Activated T-helper 17 cell treated with anti-CD3 and anti-CD28 coated beads, Interleukin-2, amount 50 U/mL, for 72 hours (primary cell): ENCODE data around the gene FBXO10. TPM values are rescaled to one million over a fixed set of nuclear protein-coding genes. Genes with fewer than 3 reads are reported as not detected.
A peak's percentile ranks its signal among the peaks of the same experiment; 100 is the strongest.
"Not testable (repeated sequence)": the region's sequence is repeated elsewhere in the genome, so short reads cannot be mapped to it uniquely, and the experiment has no call there.

Experiments
- ATAC-seq: fragments of 150-1000 bp; cut with Tn5 transposase; replicated peaks from 2 replicates; pipeline ENCODE4 v1.10.0; 2021; ENCODE audit warnings: mild to moderate bottlenecking, moderate library complexity
- H3K27ac Mint-ChIP-seq: one replicate; pipeline ENCODE4 v1.8.0; 2022; ENCODE audit warnings: mixed read lengths
- H3K27me3 Mint-ChIP-seq: one replicate; pipeline ENCODE4 v1.8.0; 2022; ENCODE audit warnings: mixed read lengths
- H3K36me3 Mint-ChIP-seq: one replicate; pipeline ENCODE4 v1.8.0; 2022; ENCODE audit warnings: low read depth, mild to moderate bottlenecking, mixed read lengths
- H3K4me1 Mint-ChIP-seq: one replicate; pipeline ENCODE4 v1.8.0; 2022; ENCODE audit warnings: mixed read lengths
- H3K4me3 Mint-ChIP-seq: one replicate; pipeline ENCODE4 v1.8.0; 2022; ENCODE audit warnings: mild to moderate bottlenecking, mixed read lengths
- H3K9me3 Mint-ChIP-seq: one replicate; pipeline ENCODE4 v1.8.0; 2022; ENCODE audit warnings: mixed read lengths
- total RNA-seq, 2 donors: library from RNA; stranded (reverse); gene quantifications; one replicate each; pipeline ENCODE4 v1.2.3, GENCODE V29; 2022

FBXO10 gene
- total RNA-seq, 2 donors from 2014 or later, result 3.6 to 4.8 TPM

DNA sequence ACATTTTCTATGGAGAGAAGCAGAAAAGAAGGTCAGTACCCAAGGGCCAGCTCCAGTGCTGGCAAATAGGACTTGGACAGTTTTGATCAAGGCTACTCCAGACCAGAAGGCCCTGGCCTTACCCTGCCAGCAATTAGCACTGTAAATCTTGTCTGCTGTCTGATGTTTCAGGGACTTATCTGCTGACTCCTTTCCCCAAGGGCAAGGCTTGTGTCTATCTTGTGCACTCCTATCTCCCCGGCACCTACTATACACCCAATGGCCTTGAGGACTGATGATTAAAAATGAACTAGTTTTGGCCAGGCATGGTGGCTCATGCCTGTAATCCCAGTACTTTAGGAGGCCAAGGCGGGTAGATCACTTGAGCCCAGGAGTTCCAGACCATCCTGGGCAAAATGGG, 53.2 kb downstream of the FBXO10 start:
- H3K9me3 Mint-ChIP-seq, result no peaks in the 10 kb centered on the region
- H3K27me3 Mint-ChIP-seq, result no peaks in the 10 kb centered on the region
- ATAC-seq, result no peak
- H3K27ac Mint-ChIP-seq, result peak overlapping the region; percentile 63
- no peak overlapping the region for H3K4me3 Mint-ChIP-seq
- H3K36me3 Mint-ChIP-seq, result peaks cover 40% of the 10 kb centered on the region
- peaks cover 7% of the 10 kb centered on the region for H3K4me1 Mint-ChIP-seq

DNA sequence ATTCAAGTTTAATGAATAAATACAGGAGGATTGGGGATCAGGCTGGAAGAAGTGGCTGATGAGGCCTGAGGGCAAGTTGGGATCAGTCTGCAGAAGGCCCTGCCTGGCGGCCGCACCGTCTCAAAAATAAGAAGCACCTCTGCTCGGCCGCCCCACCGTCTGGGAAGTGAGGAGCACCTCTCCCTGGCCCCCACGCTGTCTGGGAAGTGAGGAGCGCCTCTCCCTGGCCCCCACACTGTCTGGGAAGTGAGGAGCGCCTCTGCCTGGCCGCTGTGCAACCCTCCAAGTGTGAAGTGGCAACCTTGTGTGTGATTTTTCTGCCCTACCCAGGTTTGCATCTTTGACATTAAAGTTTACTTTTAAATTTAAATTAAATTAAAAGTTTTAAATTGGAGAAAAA, 55.1 kb downstream of the FBXO10 start:
- no peak overlapping the region for H3K4me3 Mint-ChIP-seq
- no peaks in the 10 kb centered on the region for H3K9me3 Mint-ChIP-seq
- no peak overlapping the region for H3K27ac Mint-ChIP-seq
- no peak for ATAC-seq
- H3K4me1 Mint-ChIP-seq, result no peaks in the 10 kb centered on the region
- peaks cover 33% of the 10 kb centered on the region for H3K36me3 Mint-ChIP-seq
- H3K27me3 Mint-ChIP-seq, result no peaks in the 10 kb centered on the region

DNA sequence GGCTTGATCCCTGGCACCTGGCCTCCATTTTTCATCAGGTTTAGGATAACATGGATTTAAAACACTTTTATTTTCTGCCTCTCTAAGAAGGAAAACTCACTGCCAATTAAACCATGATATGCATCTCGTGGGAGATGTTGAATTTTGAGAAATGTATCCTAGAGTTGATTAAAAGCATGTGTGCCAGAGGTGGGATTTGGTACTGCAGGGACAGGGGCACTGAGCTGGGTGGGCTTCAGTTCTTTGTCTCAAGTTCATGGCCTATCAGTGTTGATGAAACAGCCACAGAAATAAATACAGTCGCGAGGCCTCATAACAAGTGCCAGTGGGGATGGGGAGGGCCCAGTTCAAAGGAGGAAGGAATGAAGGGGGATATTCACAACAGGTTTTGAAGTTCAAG, 55.5 kb downstream of the FBXO10 start:
- H3K27me3 Mint-ChIP-seq, result no peaks in the 10 kb centered on the region
- H3K4me1 Mint-ChIP-seq, result no peaks in the 10 kb centered on the region
- no peaks in the 10 kb centered on the region for H3K9me3 Mint-ChIP-seq

DNA sequence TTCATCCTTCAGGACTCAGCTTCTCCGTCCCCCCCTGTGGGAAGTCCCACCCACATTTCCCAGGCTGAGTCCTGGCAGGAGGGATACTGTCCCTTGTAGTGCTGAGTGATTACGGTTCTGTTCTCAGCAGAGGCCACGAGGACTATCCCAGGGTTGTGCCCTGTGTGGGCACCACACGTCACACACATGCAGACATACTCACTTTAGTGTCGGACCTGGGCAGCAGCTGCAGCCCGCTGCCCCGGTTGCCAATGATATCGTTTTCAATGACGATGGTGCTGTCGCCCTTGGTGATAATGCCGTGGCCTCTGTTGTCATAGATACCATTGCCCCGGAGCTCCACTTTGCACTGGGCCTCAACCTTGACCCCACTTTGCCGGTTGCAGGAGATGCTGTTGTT, 58.3 kb downstream of the FBXO10 start:
- no peak for ATAC-seq

More for the DNA sequence above, 55.5 kb downstream of the FBXO10 start:
- no peak for ATAC-seq
- Mint-ChIP-seq H3K36me3 (peaks cover 33% of the 10 kb centered on the region), H3K27ac (no peak overlapping the region), H3K4me3 (no peak overlapping the region)

DNA sequence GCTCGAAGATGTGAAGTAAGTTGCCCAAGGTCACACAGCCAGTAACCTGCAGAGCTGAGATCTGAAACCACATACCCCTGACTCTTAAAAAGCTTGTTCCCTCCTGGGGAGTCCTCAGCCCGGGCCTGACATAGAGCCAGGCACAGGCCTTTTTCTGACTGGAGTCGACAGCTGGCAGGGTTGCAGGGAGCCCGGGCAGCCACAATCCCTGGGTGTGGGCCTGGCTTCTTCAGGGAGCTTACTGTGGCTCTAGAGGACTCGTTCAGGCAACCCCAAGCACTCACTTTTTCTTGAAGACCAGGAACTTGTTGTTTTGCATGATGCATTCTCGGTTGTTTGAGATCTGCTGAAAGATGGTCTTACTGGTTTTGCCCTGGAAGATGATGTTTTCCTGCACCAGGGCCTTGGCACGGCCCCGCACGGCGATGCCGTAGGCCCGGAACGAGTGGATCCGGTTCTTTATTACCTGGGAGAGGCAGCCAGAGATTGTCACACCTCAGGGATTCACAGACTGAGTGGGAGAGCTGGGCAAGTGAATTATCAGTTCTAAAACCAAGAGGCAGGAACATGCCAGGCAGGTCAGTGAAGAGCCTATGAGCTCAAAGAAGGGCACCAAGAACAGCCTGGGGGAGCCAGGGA, 60.4 kb downstream of the FBXO10 start:
- no peak for ATAC-seq
- peak overlapping the region; percentile 4 for H3K27ac Mint-ChIP-seq
- no peaks in the 10 kb centered on the region for H3K9me3 Mint-ChIP-seq
- peaks cover 14% of the 10 kb centered on the region for H3K36me3 Mint-ChIP-seq
- H3K27me3 Mint-ChIP-seq, result no peaks in the 10 kb centered on the region
- H3K4me3 Mint-ChIP-seq, result no peak overlapping the region
- H3K4me1 Mint-ChIP-seq, result peaks cover 7% of the 10 kb centered on the region

More for the DNA sequence above, 58.3 kb downstream of the FBXO10 start:
- H3K27ac Mint-ChIP-seq, result no peak overlapping the region
- no peaks in the 10 kb centered on the region for H3K9me3 Mint-ChIP-seq
- H3K4me3 Mint-ChIP-seq, result no peak overlapping the region
- H3K27me3 Mint-ChIP-seq, result no peaks in the 10 kb centered on the region
- H3K36me3 Mint-ChIP-seq, result peaks cover 22% of the 10 kb centered on the region
- H3K4me1 Mint-ChIP-seq, result peaks cover 7% of the 10 kb centered on the region

DNA sequence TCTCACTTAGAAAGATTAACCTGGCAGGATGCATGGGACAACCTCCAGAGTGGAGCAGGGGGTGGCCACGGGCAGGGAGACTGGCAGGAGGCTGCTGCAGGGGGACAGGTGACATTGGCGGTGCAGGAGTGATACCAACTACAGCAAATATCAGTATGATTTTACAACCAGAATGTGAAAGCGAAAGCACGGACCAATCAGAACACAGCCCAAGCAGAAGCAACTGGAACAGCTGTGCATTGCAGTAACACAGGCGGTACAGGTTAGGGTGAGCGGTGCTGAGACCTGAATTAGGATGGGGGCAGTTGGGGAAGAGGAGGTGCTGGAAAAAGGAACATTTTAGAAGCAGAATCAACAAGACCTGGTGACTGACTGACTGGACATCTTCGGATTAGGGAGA, 61.2 kb downstream of the FBXO10 start:
- H3K27ac Mint-ChIP-seq, result peak overlapping the region; percentile 4
- H3K36me3 Mint-ChIP-seq, result peaks cover 7% of the 10 kb centered on the region
- ATAC-seq, result peak; percentile 32
- H3K27me3 Mint-ChIP-seq, result no peaks in the 10 kb centered on the region
- no peak overlapping the region for H3K4me3 Mint-ChIP-seq
- no peaks in the 10 kb centered on the region for H3K9me3 Mint-ChIP-seq
- peaks cover 7% of the 10 kb centered on the region for H3K4me1 Mint-ChIP-seq

DNA sequence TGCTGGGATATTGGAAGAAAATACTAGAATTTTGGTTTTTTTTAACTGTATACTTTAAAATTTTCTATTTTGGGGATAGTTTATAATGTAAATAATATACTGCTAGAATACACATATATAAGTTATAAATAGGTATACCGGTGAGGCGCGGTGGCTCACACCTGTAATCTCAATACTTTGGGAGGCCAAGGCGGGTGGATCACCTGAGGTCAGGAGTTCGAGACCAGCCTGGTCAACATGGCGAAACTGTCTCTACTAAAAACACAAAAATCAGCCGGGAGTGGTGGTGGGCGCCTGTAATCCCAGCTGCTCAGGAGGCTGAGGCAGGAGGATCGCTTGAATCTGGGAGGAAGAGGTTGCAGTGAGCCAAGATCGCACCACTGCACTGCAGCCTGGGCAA, 61.8 kb downstream of the FBXO10 start:
- ATAC-seq, H3K4me3 Mint-ChIP-seq: not testable (repeated sequence)

DNA sequence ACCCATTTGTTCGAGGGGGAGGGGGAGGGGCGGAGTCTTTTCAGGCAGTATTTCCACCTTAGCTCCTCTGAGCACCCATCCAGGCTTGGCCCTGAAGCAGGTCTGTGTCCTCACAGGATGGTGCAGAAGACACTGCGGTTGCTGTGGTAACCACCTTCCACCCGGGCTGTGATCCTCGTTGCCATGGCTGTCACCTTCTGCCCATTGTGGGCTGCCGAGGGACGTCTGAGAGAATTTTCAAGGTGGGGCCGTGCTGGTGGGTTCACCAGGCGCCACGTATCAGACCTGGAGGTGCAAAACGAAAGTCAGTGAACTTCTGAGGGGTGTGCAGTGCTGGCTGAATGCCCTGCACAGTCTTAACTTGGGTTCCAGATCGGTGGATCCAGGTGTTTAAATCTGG, 63.7 kb downstream of the FBXO10 start:
- no peak for ATAC-seq
- H3K27ac Mint-ChIP-seq, result peak overlapping the region; percentile 30
- H3K4me1 Mint-ChIP-seq, result peaks cover 7% of the 10 kb centered on the region
- H3K4me3 Mint-ChIP-seq, result no peak overlapping the region
- peaks cover 14% of the 10 kb centered on the region for H3K36me3 Mint-ChIP-seq
- no peaks in the 10 kb centered on the region for H3K9me3 Mint-ChIP-seq
- H3K27me3 Mint-ChIP-seq, result no peaks in the 10 kb centered on the region

More for the DNA sequence above, 61.8 kb downstream of the FBXO10 start:
- peak overlapping the region; percentile 18 for H3K27ac Mint-ChIP-seq
- not testable (repeated sequence) for H3K27me3 Mint-ChIP-seq, H3K9me3 Mint-ChIP-seq, H3K4me1 Mint-ChIP-seq, H3K36me3 Mint-ChIP-seq

DNA sequence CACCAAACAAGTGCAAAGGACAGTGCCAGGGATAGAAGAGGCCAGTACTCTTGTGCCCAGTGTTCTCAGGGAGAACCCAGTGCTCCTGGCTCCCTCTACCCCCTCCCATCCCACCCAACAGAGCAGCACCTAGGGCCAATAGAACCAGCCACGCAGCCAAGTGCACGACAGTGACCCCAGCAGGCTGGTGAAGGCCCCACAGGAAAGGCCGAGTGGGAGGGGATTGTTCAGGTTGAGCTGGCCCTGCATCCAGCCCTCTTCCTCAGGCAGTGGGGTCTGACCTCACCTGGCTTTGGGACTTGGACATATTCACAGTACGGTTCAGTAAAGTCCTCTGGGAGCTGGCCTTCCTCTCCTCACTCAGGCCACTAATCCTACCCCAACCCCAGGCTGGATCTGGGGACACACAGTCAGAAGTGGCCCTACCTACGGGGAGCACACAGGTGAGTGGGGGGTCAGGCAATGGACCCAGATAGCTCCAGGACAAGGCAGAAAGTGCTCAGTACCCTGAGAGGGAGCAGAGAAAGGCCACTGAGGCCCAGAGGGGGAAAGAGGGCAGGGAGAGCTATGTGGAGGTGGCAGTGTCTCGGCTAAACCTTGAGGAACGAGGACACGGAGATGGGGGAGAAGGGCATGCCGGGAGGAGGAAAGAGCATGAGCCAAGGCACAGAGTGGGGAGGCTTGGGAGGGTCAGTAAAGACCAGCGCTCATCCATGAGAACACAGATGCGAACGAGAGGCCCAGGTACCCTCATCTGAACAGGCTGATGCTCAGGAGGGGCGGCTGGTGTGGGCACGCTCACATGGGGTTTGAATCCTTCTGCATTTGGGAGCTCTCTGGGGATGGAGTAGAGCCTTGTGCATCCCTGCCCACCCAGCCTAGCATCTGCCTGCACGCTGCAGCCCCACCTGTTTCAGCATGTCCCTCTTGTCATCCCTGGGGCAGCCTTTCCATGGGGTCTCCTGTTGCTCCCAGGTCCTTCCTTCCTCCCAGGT, 64.9 kb downstream of the FBXO10 start:
- Mint-ChIP-seq H3K4me1 (peaks cover 11% of the 10 kb centered on the region), H3K9me3 (no peaks in the 10 kb centered on the region), H3K27me3 (no peaks in the 10 kb centered on the region), H3K36me3 (peaks cover 25% of the 10 kb centered on the region), H3K4me3 (no peak overlapping the region), H3K27ac (peak overlapping the region; percentile 30)
- no peak for ATAC-seq

DNA sequence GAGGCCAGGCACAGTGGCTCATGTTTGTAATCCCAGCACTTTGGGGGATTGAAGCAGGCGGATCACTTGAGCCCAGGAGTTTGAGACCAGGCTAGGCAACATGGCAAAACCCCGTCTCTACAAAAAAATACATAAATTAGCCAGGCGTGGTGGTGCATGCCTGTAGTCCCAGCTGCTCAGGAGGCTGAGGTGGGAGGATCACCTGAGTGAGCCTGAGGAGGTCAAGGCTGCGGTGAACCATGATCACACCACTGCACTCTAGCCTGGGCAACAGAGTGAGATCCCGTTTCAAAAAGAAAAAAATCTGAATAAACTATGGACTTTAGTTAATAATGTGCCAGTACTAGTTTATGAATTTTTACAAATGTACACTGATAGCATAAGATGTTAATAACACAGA, 66.1 kb downstream of the FBXO10 start:
- Mint-ChIP-seq H3K27ac (peak overlapping the region; percentile 17), H3K36me3 (peaks cover 38% of the 10 kb centered on the region)
- H3K4me3 Mint-ChIP-seq, H3K4me1 Mint-ChIP-seq, ATAC-seq, H3K27me3 Mint-ChIP-seq, H3K9me3 Mint-ChIP-seq: not testable (repeated sequence)

DNA sequence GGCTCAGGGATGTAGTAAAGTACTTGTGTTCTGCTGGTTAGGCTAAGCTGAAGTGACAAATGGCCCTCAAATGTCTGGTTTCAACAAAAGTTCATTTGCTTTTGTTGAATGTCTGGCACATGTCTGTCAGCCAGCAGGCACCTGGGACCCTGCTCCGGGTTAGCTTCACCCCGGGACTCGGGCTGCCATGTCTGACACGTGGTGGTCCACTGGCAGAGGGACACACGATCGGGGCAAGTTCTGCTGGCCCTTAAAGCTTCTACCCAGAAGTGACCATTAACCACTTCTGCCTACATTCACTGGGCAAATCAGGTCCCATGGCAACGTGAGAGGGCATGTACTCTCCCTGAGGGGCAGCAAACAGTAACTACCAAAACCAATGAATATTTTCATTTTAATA, 66.6 kb downstream of the FBXO10 start:
- no peak for ATAC-seq

DNA sequence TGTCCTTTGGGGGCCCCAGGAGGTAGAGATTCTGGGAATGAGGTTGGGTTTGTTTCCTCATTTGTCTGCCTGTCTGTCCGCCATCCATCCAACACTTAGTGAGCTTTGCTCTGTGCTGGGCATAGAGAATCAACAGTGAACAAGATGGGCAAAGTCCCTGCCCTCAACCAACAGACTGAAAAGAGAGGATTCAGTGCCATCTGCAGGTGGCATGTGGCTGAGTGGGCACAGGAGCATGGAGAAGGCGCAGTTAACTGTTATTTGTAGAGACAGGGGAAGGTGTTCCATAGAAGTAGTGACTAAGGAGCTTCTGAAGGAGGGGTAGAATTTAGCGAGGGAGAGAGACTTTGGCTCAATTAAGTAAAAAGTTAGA, 67.4 kb downstream of the FBXO10 start:
- Mint-ChIP-seq H3K4me3 (no peak overlapping the region), H3K4me1 (peaks cover 7% of the 10 kb centered on the region), H3K27me3 (no peaks in the 10 kb centered on the region), H3K27ac (peak overlapping the region; percentile 17), H3K9me3 (no peaks in the 10 kb centered on the region), H3K36me3 (peaks cover 50% of the 10 kb centered on the region)
- ATAC-seq, result no peak

More for the DNA sequence above, 66.6 kb downstream of the FBXO10 start:
- Mint-ChIP-seq H3K4me1 (peaks cover 4% of the 10 kb centered on the region), H3K9me3 (no peaks in the 10 kb centered on the region), H3K36me3 (peaks cover 43% of the 10 kb centered on the region), H3K27ac (peak overlapping the region; percentile 17), H3K4me3 (no peak overlapping the region), H3K27me3 (no peaks in the 10 kb centered on the region)

DNA sequence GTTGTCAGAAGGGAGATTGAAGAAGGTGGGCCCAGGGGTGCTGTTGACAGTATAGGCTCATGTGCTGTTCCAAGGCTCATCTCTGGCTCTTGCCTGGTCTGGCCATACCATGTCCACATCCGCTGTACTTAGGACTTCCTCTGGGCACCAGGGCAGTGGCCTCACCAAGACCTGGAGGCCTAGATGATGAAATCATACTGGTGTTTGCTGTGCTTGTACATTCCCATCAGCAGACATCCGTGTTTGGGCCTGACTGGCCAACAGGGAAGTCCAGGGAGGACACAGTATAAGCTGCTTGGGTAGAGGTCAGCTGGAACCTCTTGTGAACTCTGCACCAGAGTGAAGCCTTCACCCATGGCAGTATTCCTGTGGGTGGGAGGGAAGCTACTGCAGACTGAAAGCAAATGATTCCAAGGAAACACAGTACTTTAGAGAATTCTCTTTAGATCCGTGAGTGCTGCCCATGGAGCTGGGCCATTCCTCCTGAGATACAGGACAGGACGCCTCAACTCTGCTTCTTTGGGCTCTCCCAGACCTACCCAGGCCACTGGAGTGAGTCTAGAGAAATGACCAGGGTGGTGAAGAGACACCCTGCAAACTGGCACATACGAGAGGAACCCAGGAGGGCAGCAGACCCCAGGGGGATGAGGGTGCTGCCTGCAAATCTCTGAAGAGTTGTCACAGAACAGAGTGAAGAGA, 67.9 kb downstream of the FBXO10 start:
- no peak for ATAC-seq
- no peaks in the 10 kb centered on the region for H3K9me3 Mint-ChIP-seq
- H3K4me1 Mint-ChIP-seq, result peaks cover 12% of the 10 kb centered on the region
- H3K27me3 Mint-ChIP-seq, result no peaks in the 10 kb centered on the region
- H3K4me3 Mint-ChIP-seq, result no peak overlapping the region
- peak overlapping the region; percentile 17 for H3K27ac Mint-ChIP-seq
- peaks cover 56% of the 10 kb centered on the region for H3K36me3 Mint-ChIP-seq

DNA sequence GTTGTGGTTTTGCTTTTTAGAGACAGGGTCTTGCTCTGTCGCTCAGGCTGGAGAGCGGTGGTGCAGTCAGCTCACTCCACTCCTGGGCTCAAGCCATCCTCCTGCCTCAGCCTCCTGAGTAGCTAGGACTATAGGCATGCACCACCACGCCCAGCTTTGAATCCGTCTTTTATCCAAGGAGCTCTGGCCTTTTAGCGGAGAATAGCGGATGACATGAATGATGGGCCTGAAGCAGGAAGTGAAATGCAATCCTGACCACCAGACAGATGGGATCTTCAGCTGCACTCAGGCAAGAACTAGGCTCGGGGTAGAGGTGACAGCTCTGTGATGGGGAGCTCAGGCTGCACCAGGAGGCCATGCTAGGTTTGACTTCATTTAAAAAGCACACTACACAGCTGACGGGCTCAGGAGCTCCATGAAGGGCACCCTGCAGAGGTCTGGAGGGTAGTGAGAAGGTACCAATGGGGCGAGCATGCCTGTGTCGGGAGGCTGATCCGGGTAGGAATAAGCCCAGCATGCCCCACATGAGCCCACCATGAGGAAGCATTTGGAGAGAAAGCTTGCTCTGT, 68.5 kb downstream of the FBXO10 start:
- no peak overlapping the region for H3K4me3 Mint-ChIP-seq
- peak overlapping the region; percentile 44 for H3K27ac Mint-ChIP-seq
- no peaks in the 10 kb centered on the region for H3K27me3 Mint-ChIP-seq
- no peak for ATAC-seq
- peaks cover 18% of the 10 kb centered on the region for H3K4me1 Mint-ChIP-seq
- no peaks in the 10 kb centered on the region for H3K9me3 Mint-ChIP-seq
- peaks cover 62% of the 10 kb centered on the region for H3K36me3 Mint-ChIP-seq
